Activated gamma-delta T cell treated with anti-CD3 and anti-CD28 coated beads, Interleukin-2, amount 50 U/mL, for 16 hours (primary cell): ENCODE measurements around the gene MMRN2.
"Not testable (repeated sequence)": the region's sequence is repeated elsewhere in the genome, so short reads cannot be mapped to it uniquely, and the experiment has no call there.

Source experiments
- DNase-seq: peaks from one replicate; pipeline ENCODE4 v3.0.0-alpha.2; 2020; ENCODE audit warnings: low read depth

The MMRN2 gene

GRCh38 chr10:86940677-86941076 is 16.7 kb downstream of the MMRN2 start:
- DNase-seq, result no peak

GRCh38 chr10:86940076-86940475 is 17.3 kb downstream of the MMRN2 start:
- not testable (repeated sequence) for DNase-seq

GRCh38 chr10:86938260-86938659 is 19.2 kb downstream of the MMRN2 start:
- no peak for DNase-seq

- no peak for DNase-seq
Observed at GRCh38 chr10:86937502-86938154, 19.8 kb downstream of the MMRN2 start.

DNA sequence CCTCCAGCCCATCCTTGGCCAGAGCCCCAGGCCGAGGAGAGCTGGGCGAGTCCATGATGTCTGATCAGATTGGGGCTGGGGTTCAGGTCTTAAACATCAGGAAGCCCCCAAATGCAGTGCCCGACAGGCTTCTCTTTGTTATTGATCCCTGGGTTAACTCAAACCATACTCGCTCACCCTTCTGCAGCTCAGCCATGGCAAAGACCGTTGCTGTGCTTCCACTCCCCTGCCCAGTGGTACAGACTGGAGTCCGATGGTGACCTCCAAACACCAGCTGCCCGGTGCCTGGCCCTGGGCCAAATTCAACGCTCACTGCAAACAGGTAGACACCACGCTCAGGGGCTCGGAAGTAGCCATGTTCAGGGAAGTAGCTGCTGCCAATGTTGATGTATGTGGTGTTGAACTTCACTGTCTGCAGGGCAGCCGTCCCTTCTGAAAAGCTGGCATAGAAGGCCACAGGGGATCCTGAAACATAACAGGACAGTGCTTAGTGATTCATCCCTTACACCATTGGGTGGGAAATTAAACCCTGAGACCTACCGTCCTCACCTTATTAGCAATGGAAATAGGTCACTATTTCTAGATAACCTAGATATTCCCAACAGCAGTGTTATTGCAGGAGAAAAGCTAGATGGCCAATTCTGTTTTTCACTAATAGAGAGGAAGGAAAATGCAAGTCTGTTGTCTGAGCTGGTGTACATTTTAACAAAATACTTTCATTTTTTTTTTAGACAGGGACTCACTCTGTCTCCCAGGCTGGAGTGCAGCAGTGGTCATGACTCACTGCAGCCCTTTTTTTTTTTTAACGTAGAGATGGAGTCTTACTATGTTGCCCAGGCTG is 20.5 kb downstream of the MMRN2 start:
- no peak for DNase-seq

- DNase-seq, result not testable (repeated sequence)
Observed at GRCh38 chr10:86934162-86934711, 23.2 kb downstream of the MMRN2 start.

DNA sequence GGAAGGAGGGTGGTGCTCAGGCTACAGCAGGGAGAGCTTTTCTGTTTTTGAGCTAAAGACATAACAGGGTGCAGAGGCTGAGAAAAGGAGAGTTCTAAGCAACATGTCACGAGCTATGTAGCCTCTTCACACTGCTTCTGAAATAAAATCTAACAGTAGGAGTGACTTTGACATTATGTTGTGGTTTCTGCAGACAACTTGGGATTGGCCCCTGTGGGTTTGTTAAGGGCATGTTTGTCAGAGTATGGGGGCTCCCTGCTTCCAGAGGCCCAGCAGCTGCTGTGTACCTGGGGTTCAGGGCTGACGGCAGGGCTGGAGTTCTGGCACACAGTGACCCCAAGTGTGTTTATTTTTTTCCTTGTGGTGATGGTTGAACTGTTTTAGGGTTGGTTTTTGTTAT is 24.7 kb downstream of the MMRN2 start:
- DNase-seq, result no peak

DNA sequence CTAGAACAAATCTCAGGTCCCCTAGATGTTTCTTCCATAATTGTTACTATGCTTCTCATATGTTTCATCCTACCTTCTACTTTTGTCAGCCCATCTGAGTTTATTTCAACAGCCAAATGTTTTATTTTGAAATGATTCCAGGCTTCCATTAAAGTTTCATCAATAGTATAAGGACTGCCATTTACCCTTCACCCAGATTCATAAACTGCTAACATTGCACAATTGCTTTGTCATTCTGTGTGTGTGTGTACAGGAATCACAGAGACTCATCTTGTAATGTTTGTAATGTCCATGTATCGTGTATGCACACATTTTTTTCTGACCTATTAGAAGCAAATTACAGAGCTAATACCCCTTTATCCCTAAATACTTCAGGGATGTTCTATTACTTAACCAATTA is 25.5 kb downstream of the MMRN2 start:
- no peak for DNase-seq

DNA sequence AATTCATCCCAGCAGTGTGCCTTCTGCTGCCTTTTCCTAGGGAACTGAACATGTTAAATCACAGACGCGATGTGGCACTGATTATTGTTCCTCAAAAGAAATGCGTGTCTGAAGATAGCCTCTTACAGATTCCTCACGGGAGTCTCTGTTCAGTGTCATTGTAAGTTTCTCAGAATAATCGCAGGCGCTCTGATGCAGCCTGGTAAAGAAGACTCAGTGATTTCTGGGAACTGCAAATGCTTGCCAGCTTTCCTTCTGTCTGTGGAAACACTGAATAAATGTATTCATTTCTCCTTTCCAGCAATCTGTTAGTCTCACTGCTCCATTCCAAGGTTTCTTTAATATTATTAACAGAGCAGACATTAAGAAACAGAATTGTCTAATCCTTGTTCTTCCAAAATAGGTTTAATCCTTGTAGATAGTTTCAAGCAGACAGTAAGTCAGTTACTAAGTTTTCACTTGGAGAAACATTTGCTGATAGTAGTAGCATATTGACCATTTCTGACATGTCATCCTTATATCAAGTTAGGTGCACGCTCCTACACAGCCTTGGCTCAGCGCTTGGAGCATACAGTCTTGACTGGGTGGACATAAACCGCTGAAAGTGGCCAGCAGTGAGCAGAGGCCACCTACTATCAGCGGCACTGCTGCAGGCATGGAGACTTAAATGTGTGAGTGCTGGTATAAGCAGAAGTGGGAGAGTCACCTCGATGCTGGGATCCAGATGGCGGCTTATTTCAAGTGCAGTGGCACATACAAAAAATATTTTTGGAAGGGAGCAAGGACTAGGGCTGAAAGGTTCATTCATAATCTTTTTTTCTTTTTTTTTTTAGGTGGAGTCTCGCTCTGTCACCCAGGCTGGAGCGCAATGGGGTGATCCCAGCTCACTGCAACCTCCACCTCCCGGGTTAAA is 27.7 kb downstream of the MMRN2 start:
- no peak for DNase-seq

- DNase-seq, result no peak
Observed at GRCh38 chr10:86922553-86922961, 34.9 kb downstream of the MMRN2 start.

GRCh38 chr10:86918022-86918471 is 39.4 kb downstream of the MMRN2 start:
- no peak for DNase-seq

GRCh38 chr10:86914734-86915133 is 42.7 kb downstream of the MMRN2 start:
- no peak for DNase-seq

- no peak for DNase-seq
Observed at GRCh38 chr10:86905429-86905828, 52.0 kb downstream of the MMRN2 start.

DNA sequence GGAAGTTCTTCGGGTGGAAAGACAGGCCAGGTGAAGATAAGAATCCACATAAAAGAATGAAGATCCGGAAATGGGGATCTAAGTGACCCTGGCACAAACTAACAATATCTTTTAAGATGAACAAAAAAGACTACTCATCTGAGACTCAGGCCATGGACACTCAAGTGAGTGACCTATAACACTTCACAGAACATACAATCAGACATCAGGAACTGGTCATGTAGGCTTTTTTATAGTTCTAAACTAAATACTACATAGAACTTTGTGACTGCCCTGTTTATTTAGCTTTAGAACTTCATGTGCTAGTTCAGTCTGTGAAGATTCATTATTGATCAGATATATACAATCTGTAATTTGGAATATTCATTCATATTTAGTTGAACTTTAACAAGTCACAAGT is 52.8 kb downstream of the MMRN2 start:
- DNase-seq, result no peak

- DNase-seq, result no peak
Observed at GRCh38 chr10:86900955-86901354, 56.5 kb downstream of the MMRN2 start.

- peak; percentile 14 for DNase-seq
Observed at GRCh38 chr10:86899670-86900276, 57.6 kb downstream of the MMRN2 start.

DNA sequence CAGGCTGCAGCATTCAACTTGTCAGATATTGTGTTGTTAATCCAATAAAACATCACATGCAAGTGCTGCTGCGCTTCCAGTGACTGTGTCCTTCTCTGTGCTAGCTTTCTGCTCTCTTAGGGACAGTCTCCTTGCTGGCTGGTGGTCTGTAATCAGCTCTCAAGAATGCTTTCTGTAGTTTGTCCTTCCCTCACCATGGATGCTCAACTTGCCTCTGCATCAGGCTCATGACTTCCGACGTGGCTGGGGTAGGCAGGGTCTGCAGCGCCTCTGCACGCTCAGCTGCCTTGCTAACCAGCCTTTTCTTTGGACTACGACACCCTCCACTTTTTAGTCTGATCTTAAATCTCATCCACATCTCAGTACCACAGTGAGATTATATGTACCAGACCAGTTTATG is 58.3 kb downstream of the MMRN2 start:
- DNase-seq, result no peak

GRCh38 chr10:86898511-86898910 is 58.9 kb downstream of the MMRN2 start:
- no peak for DNase-seq

- DNase-seq, result no peak
Observed at GRCh38 chr10:86889997-86890396, 67.4 kb downstream of the MMRN2 start.

DNA sequence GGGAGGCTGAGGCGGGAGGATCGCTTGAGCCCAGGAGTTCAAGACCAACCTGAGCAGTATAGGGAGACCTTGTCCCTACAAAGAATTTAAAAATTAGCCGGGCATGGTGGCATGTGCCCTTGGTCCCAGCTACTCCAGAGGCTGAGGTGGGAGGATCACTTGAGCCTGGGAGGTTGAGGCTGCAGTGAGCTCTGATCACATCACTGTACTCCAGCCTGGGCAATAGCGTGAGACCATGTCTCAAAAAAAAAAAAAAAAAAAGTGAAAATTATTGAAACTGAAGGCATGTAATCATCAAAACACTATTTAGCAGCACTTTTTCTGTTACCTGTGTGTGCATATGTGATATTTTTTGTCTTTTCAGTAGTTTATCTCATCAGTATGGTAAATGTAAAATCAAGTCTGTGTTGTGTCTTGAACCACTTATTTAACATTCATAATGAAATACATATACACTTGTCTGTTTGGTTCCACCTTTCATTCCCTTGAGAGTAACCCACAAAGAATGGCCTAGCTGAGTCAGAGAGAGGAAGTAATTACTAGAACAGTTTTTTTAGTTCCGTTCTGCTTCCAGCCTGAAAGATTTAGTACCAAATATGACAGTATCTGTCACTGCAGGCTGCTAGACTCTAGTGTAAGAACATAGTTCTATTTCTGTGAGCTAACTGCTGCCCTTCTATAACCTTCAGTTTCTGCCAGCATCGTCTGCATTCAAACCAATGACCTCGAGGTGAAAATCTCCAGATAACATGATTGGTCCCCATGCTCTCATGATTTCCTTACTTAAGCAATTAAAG is 68.6 kb downstream of the MMRN2 start:
- no peak for DNase-seq
